GM21381 (cell line): ENCODE measurements around the gene MYO7A.

Experiments
- ATAC-seq: cut with Tn5 transposase; IDR thresholded peaks from one replicate; pipeline ENCODE4 v1.9.1; 2021; ENCODE audit warnings: mild to moderate bottlenecking, moderate library complexity; ENCODE audit not compliant: unreplicated experiment

The MYO7A gene

DNA sequence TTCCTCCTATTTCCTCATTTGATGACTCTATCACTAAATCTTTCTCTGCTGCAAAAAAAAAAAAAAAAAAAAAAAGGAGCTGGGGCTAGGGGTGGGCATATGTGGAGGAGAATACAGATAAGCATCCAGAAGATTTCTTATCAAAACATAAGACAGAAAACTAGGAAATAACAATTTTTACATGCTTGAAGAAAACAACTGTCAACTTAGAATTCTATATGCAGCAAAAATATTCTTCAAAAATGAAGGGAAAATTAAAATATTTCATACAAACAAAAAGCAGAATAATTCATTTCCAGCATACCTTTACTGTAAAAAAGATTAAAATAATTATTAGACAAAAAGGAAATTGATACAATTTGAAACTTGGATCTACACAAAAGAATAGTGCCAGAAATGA lies 134.8 kb downstream of the MYO7A start:
- no peak for ATAC-seq
